HTR-8/SVneo (cell line): Measurements from ENCODE around the gene CYP46A1.
"Not testable (repeated sequence)": the region's sequence is repeated elsewhere in the genome, so short reads cannot be mapped to it uniquely, and the experiment has no call there.

ENCODE experiments used
- DNase-seq: peaks from one replicate; pipeline ENCODE4 v3.0.0; 2011; ENCODE audit warnings: low spot score, mixed read lengths; ENCODE audit not compliant: insufficient read length
- FAIRE-seq: peaks from 2 replicates; lab custom pipeline; 2011; peaks lifted over from hg19 to GRCh38; lab: Jason Lieb, UNC

The CYP46A1 gene

DNA sequence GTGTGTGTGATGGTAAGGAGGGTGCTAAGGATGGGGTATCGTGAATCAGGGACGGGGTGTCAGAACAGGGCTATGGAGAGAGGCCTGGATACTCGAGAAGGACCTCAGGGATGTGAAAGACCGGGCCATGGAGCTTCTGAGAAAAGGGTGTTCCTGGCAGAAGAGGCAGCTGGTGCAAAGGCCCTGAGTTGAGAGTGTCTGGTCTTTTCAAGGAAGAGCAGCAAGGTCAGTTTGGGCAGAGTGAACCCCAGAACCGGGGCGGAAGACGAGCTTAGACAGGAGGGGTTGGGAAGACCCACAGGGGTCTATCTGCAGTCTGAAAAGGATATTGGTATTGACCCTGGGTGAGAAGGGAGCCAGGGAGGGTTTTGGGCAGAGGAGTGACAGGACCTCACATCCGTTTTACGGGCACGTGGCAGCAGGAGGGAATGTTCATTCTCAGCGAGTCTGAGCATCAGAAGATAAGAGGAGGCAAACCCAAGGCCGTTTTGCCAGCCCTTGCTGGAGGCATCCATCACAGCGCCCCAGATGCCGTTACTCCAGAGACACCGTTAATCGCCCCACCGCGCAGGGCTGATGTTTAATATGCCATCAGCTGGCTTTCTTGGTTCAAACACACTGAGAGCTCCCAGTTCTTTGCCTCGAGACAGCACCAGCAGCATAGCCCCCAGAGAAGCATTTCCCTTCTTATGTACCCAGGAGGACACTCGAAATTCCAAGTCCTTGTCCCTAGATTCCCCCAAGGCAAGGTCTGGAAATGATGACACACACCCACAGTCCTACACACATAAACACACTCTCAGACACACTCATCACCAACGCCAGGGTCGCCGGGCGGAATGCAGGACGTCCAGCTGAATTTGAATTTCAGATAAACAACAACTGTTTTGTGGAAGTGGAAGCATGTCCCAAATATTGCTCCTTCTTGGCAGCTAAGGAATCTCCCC, 67.7 kb downstream of the CYP46A1 start:
- DNase-seq (peak; percentile 40), FAIRE-seq (peak; percentile 76)

DNA sequence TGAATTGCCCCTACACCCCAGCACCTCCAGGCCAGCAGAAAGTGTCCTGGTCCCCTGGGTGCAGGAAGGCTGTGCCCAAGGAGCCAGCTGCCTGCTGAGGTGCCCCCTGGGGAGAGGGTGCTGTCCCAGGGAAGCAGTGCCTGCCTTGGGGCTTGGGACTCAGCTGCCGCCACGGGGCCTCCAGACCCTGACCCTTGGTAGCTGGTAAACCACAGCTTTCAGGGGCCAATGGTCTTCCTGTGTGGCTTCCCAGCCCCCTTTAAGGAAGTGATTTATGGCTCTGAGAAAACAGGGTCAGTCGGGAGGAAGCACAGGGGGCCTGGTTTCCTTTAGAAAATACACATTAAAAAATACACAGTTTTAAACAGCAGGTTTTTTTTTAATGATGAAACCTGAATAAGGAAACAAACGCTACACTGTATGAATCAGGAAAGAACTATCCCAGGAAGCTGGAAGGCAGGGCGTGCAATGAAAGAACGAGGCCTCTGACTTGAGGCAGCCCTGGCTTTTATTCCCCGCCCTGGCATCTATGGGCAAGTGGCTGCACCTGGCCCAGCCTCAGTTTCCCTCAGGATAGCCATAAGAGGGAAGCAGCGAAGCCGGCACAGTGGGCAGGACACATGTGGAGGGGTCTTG, 68.5 kb downstream of the CYP46A1 start:
- DNase-seq (peak; percentile 70), FAIRE-seq (peak; percentile 4)

DNA sequence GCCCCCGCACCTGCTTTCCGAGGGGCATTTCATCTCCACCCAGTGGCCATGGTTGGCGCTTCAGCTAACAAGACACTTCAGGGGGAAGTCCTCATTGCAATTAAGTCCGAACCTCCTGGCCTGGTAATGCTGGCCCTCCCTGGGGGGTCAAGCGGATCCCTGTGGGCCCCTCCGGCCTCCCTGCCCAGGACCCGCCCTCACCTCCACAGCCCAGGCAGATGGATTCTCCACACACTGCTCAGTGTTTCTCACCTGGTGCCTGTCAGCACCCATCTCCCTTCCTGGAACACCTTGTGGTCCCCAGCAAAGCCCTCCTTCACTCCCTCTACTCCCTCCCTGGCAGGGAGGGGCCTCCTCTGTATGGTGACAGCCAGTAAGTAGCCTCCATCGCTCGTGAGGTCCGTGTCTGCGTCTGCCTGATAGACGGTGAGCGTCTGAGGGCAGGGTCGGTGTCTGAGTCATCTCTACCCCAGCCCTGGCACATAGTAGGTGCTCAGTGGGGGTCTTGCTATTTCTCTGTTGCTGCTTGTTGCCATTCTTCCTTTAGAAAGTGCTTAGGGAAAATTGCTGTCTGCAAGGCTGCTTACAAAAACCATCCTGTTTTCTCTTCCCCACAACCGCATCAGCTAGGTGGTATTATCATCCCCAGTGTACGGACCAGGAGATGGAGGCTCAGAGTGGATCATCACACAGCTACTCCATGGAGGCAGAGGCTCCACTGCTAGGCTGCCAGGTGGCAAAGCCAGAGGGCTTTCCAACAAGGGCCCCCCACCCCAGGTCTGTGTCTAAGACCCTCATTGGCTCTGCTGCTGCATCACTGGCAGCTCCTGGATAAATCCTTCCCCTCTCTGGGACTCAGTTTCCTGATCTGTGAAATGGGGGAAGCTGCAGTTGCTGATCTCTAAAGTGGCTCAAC, 69.4 kb downstream of the CYP46A1 start:
- FAIRE-seq = no peak

DNA sequence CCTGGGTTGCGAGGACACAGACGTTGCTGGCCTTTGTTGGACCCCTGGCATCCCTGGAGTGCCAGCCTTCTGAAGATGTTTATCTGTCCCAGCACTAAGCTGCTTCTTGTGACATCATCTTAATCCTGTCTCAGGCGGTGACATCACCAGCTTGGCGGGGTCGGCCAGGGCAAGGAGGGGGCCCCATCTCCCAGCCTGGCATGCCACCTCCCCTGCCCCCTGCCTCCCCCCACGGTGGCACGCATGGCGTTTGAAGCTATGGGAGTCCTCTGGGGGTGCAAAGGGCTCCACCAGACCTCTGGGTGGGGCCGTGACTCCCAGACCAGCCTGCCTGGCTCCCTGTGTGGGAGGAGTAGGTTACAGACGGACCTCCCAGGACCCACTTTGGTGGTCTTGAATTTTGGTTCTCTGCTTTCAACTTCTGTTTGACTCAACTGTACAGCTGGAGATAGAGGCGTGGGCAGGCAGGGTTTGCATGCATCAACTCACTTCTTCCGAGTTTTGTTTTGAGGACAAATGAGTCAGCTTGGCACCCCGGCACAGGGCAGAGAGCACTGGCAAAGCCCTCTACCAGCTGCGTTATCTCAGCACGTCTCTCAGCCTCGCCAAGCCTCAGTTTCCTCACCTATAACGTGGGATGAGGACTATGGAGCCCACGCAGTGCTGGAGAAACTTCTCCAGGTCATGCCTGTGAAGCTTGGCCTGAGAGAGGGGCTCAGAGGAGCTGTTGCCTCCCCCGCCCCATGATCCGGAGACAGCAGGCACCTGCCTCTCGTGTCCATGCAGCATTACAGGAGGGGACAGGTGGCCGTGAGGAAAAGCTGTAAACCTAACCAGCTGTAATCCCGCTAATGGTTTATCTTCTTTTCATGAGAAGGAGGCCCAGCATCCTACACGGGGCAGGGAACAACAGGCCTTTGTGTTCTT, 70.3 kb downstream of the CYP46A1 start:
- FAIRE-seq = peak; percentile 60
- DNase-seq = no peak

More for the DNA sequence above, 69.4 kb downstream of the CYP46A1 start:
- no peak for DNase-seq

DNA sequence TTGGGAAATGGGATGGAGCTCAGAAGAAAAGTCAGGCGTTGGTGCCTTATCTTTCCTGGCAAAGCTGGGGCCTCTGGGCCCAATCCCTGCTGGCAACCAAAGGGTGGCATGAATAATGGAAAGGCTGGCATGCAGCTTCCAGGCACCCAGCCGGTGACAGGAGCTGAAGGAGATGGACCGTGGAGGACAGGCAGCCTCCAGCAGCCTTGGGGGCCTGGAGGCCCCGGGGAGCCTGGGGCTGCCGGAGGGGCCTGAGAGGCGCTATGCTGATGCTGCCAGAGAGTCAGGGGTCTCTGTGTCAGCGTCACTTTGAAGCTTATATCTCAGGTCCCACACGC, 70.9 kb downstream of the CYP46A1 start:
- DNase-seq = no peak
- FAIRE-seq = peak; percentile 4

DNA sequence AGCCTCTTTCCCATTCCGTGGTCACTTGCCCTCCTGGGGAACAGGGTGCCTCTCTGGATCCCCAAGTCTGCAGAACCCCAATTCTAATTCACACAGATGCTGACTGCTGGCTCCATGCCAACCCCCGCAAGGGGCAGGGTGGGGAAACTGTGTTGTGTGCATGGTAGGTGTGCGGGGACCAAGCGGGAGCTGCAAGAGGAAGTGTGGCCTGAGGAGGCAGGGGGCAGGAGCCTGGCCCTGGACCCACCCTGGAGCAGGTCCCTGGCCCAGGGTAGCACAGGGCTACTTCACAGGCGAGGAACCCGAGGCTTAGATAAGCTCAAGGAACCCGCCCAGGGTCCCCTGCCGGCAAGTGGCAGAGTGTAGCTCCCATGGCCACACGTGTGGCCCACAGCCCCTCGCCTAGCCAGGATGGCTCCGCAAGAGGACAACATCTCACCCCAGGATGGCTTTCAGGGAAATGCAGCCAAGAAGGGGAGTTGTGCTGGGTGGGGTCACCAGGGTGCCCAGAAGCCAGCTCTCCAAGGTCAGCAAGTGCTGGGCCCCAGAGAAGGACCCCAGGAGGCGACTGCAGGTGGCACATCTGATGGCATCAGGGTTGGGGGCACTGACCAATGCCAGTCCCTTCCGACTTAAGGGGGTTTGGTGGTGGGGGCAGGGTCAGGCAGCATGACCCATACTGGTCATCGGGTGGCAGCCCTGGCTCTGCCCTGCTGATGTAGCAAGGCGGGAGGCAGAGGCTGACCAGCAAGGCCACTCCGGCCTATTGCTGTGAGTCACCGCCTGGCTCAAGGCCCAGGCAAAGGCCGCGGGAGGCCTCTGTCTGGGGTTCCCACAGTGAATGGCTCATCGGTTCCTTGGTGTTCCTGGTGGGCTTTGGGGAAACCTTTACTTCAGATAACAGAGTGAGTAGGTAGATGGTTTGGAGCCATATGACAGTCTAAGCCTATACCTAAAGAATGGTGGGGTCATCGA, 71.8 kb downstream of the CYP46A1 start:
- DNase-seq (peak; percentile 92), FAIRE-seq (peak; percentile 96)

DNA sequence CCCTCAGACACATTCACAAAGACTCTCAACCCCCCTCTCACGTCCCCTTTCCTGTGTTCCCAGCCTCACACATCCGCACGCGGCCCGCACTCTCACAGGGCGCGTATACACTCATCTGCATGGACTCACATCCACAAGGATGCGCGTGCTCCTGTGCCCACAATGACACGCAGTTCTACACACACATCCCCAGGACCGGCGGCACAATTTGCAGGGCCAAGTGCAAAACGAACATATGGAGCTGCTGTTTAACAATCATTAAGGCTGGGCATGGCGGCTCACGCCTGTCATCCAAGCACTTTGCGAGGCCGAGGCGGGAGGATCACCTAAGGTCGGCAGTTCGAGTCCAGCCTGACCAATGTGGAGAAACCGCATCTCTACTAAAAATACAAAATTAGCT, 72.7 kb downstream of the CYP46A1 start:
- no peak for FAIRE-seq
- no peak for DNase-seq

DNA sequence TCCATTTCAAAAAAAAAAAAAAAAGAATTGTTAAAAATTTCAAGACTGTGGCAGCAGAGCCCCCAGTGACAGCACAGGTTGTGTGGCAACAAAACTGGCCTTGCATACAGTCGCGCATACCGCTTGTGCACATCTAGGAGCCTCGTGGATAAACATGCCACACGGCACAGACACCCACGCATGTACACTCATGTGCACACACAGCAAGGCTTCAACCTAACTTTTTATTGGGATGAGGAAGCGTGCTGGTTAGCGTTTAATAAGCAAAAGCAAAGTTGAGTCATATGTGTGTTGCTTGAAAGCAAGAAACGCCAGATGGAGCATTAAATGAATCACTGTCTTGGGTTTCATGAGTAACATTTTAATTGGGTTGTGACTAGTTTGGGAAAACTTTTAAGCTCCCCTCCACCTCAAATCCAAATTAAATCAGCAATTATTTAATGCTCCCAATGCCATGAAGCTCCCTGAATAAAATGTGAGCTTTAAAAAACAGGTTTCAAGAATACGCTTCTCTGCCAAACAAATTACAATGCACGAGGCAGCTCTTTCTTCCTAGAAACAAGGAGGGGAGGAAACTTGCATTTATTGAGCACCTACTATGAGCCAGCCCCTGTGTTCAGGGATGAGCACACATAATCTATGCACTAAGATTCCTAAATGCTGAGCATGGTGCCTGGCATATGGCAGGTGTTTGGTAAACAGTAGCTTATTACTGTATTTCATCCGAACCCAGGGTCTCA, 73.4 kb downstream of the CYP46A1 start:
- FAIRE-seq (peak; percentile 49), DNase-seq (peak; percentile 43)

DNA sequence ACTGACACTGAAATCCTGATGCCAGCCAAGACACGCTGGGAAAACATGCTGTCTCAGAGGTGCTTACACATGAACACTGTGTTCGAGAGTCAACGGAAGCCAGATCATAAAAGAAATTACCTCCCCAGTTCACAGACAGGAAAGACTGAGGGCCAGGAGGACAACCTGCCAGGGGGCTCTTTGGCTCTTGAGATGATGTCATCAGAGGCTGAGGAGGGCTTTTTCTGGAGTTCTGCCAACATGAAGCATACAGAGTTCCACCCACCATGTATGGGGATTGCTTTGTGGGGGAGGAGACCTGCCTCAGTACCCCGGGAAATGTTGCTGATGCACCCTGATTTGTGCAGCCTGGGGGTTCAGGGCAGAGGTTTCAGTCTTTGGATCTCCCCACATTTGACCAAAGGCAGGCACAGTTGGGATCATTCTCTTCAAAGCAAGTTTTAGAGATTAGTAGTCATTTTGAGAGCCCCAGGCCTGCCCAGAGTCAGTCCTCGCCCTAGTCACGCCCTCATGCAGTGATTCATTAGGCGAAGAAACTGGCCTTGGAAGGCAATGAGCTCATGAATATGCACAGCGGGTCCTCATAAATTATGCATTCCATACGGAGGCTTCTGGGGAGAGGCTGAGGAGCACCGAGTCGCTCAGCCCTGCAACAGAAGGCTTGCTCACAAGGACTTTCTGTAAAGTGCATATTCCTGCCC, 74.2 kb downstream of the CYP46A1 start:
- no peak for DNase-seq
- FAIRE-seq = no peak

DNA sequence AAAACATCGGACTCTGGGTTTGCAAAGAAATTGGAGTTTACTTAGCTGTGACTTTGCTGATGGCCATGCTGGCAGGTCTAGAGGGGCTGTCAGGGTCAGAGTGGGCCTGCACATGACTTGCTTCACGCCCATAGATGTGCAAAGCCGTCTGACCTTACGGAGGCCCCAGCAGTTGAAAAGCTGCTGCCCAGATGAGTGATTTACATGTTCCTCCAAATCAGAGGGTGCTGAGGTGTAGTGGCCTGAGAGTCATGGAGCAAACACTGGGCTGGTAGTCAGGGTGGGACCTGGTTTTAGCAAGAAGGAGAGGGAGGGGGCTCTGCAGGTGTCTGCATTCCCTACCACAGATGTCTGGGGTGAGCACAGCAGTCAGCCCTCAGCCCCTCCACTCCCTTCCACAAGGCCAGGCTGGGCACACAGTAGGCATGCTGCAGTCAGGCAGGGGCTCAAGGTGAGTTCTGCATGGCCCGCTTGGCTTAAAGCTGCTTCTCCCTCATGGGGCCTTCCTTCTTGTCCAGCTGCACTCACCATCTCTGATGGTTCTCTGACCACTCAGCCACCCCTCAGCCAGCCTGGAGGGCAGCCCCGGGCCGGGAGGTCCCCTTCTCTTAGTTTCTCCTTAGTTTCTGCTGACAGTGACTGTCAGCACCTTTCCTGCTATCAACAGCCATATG, 74.9 kb downstream of the CYP46A1 start:
- DNase-seq (no peak), FAIRE-seq (peak; percentile 62)

DNA sequence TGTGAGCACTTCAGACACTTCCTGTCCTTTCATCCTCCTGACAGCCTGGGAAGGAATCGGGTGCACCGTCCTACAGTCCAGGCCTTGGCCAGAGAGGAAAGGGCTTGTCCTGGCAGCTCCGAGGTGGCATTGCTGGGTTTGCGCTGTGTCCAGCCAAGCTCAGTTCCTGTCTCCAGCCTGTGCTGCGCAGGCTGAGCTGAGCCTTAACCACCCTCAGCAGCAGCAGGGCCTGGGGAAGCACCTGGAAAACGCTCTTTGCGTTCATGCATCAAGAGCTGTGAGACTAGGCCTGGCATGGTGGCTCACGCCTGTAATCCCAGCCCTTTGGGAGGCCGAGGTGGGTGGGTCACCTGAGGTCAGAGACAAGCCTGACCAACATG, 75.4 kb downstream of the CYP46A1 start:
- DNase-seq (no peak), FAIRE-seq (no peak)

DNA sequence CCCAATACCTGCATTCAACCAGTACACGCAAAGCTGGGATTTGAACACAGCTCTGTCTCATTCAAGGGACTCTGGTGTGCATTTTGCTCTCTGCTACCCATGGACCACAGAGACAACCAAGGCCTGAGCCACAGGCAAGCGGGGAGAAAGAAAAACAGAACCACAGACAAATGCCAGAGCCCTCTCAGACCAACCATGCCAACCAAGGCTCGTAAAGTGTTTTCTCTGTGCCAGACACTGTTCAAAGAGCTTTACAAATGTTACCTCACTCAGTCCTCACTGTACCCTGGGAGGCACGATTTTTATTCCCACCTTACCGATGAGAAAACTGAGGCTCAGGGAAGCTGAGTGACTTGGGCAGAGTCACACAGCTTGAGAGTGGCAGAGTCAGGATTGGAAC, 76.7 kb downstream of the CYP46A1 start:
- FAIRE-seq (no peak), DNase-seq (no peak)

DNA sequence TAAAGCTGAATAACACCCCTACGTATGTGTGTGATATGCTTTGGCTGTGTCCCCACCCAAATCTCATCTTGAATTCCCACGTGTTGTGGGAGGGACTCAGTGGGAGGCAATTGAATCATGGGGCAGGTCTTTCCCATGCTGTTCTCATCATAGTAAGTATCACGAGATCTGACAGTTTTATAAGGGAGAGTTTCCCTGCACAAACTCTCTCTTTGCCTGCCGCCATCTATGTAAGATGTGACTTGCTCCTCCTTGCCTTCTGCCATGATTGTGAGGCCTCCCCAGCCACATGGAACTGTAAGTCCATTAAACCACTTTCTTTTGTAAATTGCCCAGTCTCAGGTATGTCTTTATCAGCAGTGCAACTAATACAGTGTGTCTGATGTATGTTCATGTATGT, 78.8 kb downstream of the CYP46A1 start:
- FAIRE-seq = not testable (repeated sequence)

DNA sequence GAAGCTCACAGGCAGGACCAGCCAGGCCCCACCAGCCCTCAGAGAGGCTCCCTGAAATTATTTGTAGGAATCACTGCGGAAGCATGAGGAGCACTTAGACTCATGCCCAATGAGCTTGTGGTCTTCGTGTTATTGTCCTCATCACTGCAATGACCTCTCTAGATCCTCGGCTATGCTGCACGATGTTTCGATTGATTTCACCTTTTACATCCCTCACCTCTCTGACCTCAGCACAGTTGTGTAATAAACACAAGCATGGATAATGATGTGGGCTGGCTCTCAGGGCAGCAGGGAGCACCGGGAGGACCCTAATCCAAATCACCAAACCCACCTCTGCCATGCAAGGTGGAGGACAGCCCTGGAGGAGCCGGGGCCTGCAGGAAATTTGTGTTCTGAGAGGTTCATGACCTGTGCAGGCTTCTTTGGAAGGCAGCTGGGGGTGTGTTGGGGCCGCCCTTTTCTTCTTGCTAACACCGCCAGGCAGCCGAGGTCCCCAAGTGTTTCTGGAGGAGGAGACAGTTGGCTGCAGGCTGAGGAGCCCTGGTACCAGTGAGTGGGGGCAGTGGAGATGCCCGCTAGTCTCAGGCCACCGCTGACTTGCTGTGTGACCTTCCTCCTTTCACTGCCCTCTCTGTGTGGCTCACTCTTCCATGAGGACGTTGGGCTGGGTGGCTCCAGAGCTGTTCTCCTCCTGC, 79.6 kb downstream of the CYP46A1 start:
- DNase-seq = no peak
- no peak for FAIRE-seq

More for the DNA sequence above, 78.8 kb downstream of the CYP46A1 start:
- DNase-seq = not testable (repeated sequence)

DNA sequence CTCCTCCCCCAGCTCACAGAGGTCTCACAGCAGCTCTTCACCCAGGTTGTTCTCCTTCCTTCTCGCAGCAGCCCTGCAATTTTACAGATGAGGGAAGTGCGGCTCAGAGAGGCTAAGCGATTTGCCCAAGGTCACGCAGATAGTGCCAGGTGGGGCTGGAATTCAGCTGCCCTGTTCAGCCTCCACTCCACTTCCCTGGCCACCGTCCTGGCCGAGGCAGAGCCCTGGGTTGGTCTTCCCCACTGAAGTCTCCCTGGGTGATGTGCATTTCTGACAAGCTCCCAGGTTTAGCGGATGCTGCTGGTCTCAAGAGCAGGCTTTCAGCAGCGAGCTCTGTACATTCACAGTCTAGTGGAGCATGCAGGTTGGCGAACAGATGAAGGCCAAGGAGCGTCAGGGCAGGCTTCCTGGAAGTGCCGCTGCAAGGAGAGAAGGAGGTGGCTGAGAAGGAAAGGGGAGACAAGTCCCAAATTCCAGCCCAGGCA, 80.2 kb downstream of the CYP46A1 start:
- FAIRE-seq = no peak
- DNase-seq = no peak

DNA sequence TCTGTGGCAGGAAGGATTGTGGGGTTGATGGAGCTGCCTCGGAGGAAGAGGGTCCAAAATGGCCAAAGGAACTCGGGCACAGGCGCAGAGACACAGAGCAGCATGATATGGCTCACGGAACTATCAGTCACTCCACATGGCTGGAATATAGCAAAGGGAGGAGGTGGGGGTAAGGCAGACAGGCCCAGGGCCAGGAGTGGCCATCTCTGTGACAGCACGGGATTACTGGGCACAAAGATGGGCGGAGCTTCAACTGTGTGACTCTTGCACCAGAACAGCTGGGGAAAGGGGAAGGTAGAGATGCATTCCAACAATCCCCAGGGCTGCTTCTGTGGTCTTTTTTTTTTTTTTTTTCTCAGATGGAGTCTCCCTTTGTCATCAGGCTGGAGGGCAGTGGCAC, 84.3 kb downstream of the CYP46A1 start:
- FAIRE-seq = no peak
- DNase-seq = no peak
